ENCODE results near the gene SATB1. TPM values are rescaled to one million over a fixed set of nuclear protein-coding genes. Genes with fewer than 3 reads are reported as not detected.

Gene SATB1
- total RNA-seq, 1 experiment from 2014 or later = 2.7 TPM

- BruUV-seq (replicated peaks) = no TSS peak
- Histone ChIP-seq H3K4me3 (replicated peaks in 1 of 2; ENCODE audit: low read depth in 1 of 2, low read length in 2 of 2) (no peak overlapping the region), H4K20me1 (ENCODE audit: insufficient read depth) (no peaks in the 10 kb centered on the region), H3K36me3 (ENCODE audit: control insufficient read depth in 1 of 2, insufficient read depth in 2 of 2, low read length in 2 of 2) (no peaks in the 10 kb centered on the region), H3K9me3 (ENCODE audit: control insufficient read depth in 1 of 2, insufficient read depth in 1 of 2, low read depth in 1 of 2, low read length in 2 of 2) (no peaks in the 10 kb centered on the region), H3K27ac (ENCODE audit: low read depth, low read length) (no peak overlapping the region), H2AFZ (ENCODE audit: low read depth, low read length, poor library complexity, severe bottlenecking) (no peak overlapping the region), H3K9ac (ENCODE audit: low read length) (no peak overlapping the region), H3K79me2 (ENCODE audit: insufficient read depth, low read length) (no peaks in the 10 kb centered on the region), H3K27me3 (ENCODE audit: insufficient read depth, low read length) (peaks cover 35% of the 10 kb centered on the region), H3K9me2 (ENCODE audit: insufficient read depth) (no peaks in the 10 kb centered on the region), H3K4me2 (ENCODE audit: low read length) (peak overlapping the region; percentile 95), H3K4me1 (ENCODE audit: control insufficient read depth in 1 of 2, insufficient read depth in 2 of 2, low read length in 2 of 2) (peaks cover 0 to 19% of the 10 kb centered on the region in 2 experiments; a peak in 2 of 4 replicates)
- ATAC-seq (no peak), DNase-seq (ENCODE audit: low read depth, low spot score) (no peak)
- intact Hi-C loops (cut with micrococcal nuclease) = no loop called here
- CTCF ChIA-PET = interaction anchor here (1.4 kb wide), 1 partner anchor 34 kb away, joined by 3 read pairs; no protein-coding TSS in a partner anchor
- POLR2A ChIA-PET = no interaction called here
- RAD21 ChIA-PET (ENCODE audit: low non-redundant PET in 1 of 2, low total read pairs in 2 of 2, uncharacterized antibody in 2 of 2, unreplicated experiment in 2 of 2) = no interaction called here
- no peak for TF ChIP-seq JUND (IDR thresholded peaks at IDR 0.05)
- no peak for TF ChIP-seq CBX3 (IDR thresholded peaks at IDR 0.05; ENCODE audit: low read depth)
- TF ChIP-seq ZNF274 (IDR thresholded peaks at IDR 0.05; ENCODE audit: low read depth, low read length) = no peak
- TF ChIP-seq REST (IDR thresholded peaks at IDR 0.05; ENCODE audit: low read depth) = no peak
These were observed 2.2 kb downstream of the SATB1 start for GRCh38 chr3:18422972-18423371.

- Histone ChIP-seq H3K9me3 (ENCODE audit: control insufficient read depth in 1 of 2, insufficient read depth in 1 of 2, low read depth in 1 of 2, low read length in 2 of 2) (no peaks in the 10 kb centered on the region), H3K79me2 (ENCODE audit: insufficient read depth, low read length) (no peaks in the 10 kb centered on the region), H3K9me2 (ENCODE audit: insufficient read depth) (no peaks in the 10 kb centered on the region), H3K36me3 (ENCODE audit: control insufficient read depth in 1 of 2, insufficient read depth in 2 of 2, low read length in 2 of 2) (no peaks in the 10 kb centered on the region), H3K4me1 (ENCODE audit: control insufficient read depth in 1 of 2, insufficient read depth in 2 of 2, low read length in 2 of 2) (peaks cover 0 to 13% of the 10 kb centered on the region in 2 experiments; a peak in 2 of 4 replicates), H2AFZ (ENCODE audit: low read depth, low read length, poor library complexity, severe bottlenecking) (no peak overlapping the region), H3K4me3 (replicated peaks in 1 of 2; ENCODE audit: low read depth in 1 of 2, low read length in 2 of 2) (no peak overlapping the region), H4K20me1 (ENCODE audit: insufficient read depth) (no peaks in the 10 kb centered on the region), H3K9ac (ENCODE audit: low read length) (no peak overlapping the region), H3K4me2 (ENCODE audit: low read length) (no peak overlapping the region), H3K27me3 (ENCODE audit: insufficient read depth, low read length) (peaks cover 40% of the 10 kb centered on the region), H3K27ac (ENCODE audit: low read depth, low read length) (no peak overlapping the region)
- RAD21 ChIA-PET (ENCODE audit: low non-redundant PET in 1 of 2, low total read pairs in 2 of 2, uncharacterized antibody in 2 of 2, unreplicated experiment in 2 of 2) = no interaction called here
- CTCF ChIA-PET = no interaction called here
- DNase-seq (ENCODE audit: low read depth, low spot score) (no peak), ATAC-seq (no peak)
- POLR2A ChIA-PET = no interaction called here
- intact Hi-C loops (cut with micrococcal nuclease) = no loop called here
- TF ChIP-seq ZNF274 (IDR thresholded peaks at IDR 0.05; ENCODE audit: low read depth, low read length) (no peak), REST (IDR thresholded peaks at IDR 0.05; ENCODE audit: low read depth) (no peak), FOSL1 (IDR thresholded peaks at IDR 0.05; ENCODE audit: low read depth) (no peak), EZH2 (IDR thresholded peaks at IDR 0.05) (no peak)
- BruUV-seq (replicated peaks) = no TSS peak
These were observed 4.6 kb downstream of the SATB1 start for GRCh38 chr3:18420555-18420954.
